Fibroblast of the aortic adventitia (primary cell): ENCODE measurements around the gene CRYBB2. TPM values are rescaled to one million over a fixed set of nuclear protein-coding genes. Genes with fewer than 3 reads are reported as not detected.

Experiments used
- small RNA-seq: library from RNA; depleted of rRNA; stranded (forward); fragments of <200 nt; gene quantifications from one replicate; pipeline ENCODE3, GENCODE V24; 2012
- total RNA-seq: library from RNA; depleted of rRNA; stranded (reverse); fragments of >200 nt; gene quantifications from 2 replicates; pipeline ENCODE4 v1.2.3, GENCODE V29; 2012; ENCODE audit warnings: low replicate concordance

The CRYBB2 gene
- total RNA-seq, 1 donor = not detected

Small RNA genes within 50 kb of the gene (small RNA-seq; reads per million reads assigned to genes)
- gene Z99916.2 = not detected

Other genes with a start within 250 kb of the CRYBB2 start
- gene CRYBB3, start 19.8 kb upstream of the CRYBB2 start, total RNA-seq = not detected in 2 replicates